ENCODE data around the gene NTM. TPM values are rescaled to one million over a fixed set of nuclear protein-coding genes. Genes with fewer than 3 reads are reported as not detected.

Gene NTM
- total RNA-seq, 6 donors from 2014 or later, result 4.1 to 151 (median 115) TPM

DNA sequence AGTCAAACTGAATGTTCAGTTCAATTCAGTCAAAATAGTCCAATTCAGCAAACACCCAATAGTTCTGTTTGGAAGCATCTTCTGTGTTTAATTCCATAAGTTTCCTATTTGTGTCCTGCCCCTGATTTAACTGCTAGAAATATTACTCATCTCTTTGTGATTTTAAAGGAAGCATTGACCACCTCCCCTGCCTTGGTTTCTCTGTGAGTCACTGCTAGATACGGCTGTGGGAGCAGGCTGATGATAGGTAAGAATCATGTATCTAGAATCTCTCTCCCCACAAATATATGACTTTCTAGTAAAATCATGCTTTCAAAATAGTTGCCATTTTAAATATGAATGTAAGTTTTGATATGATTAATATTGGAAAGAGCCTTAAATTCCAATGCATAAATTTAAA lies 888.5 kb downstream of the NTM start:
- Histone ChIP-seq H3K4me3 (no peak overlapping the region), H3K9me3 (no peaks in the 10 kb centered on the region), H3K4me1 (no peaks in the 10 kb centered on the region), H3K27me3 (no peaks in the 10 kb centered on the region), H3K27ac (no peak overlapping the region), H3K36me3 (no peaks in the 10 kb centered on the region)
- TF ChIP-seq EP300 (IDR thresholded peaks at IDR 0.05), result no peak
- no peak for TF ChIP-seq POLR2A (IDR thresholded peaks at IDR 0.05)
- TF ChIP-seq, protein P1, sequence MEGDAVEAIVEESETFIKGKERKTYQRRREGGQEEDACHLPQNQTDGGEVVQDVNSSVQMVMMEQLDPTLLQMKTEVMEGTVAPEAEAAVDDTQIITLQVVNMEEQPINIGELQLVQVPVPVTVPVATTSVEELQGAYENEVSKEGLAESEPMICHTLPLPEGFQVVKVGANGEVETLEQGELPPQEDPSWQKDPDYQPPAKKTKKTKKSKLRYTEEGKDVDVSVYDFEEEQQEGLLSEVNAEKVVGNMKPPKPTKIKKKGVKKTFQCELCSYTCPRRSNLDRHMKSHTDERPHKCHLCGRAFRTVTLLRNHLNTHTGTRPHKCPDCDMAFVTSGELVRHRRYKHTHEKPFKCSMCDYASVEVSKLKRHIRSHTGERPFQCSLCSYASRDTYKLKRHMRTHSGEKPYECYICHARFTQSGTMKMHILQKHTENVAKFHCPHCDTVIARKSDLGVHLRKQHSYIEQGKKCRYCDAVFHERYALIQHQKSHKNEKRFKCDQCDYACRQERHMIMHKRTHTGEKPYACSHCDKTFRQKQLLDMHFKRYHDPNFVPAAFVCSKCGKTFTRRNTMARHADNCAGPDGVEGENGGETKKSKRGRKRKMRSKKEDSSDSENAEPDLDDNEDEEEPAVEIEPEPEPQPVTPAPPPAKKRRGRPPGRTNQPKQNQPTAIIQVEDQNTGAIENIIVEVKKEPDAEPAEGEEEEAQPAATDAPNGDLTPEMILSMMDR (IDR thresholded peaks at IDR 0.05), result no peak
- TF ChIP-seq POLR2AphosphoS5 (IDR thresholded peaks at IDR 0.05), result no peak
- ATAC-seq (ENCODE audit: low FRiP score in 2 of 2) (no peak), DNase-seq (no peak)
- 71 to 97% methylated on average over 1 of the region's 1 CpG for WGBS, 2 donors

DNA sequence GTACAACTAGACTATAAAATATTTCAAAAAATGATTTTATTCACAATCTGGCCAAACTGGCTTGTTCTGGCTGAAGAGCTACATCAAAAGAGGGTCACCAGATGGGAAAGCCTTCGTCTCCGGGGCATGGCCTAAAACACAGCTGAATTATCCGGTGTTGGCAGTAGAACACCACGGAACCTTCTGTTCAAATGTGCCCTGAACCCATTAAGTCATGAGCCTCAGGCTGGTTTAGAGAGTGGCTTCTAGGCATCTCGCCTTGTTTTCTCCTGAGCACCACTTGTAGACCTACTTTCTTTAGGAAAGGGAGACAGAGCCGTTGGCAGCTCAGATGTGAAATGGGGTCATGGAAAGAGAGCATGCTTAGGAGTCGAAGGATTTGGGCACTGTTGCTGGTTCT lies 890.2 kb downstream of the NTM start:
- DNase-seq (no peak), ATAC-seq (ENCODE audit: low FRiP score in 2 of 2) (no peak)
- Histone ChIP-seq H3K4me3 (no peak overlapping the region), H3K9me3 (no peaks in the 10 kb centered on the region), H3K27me3 (no peaks in the 10 kb centered on the region), H3K36me3 (no peaks in the 10 kb centered on the region), H3K27ac (no peak overlapping the region), H3K4me1 (no peaks in the 10 kb centered on the region)
- TF ChIP-seq, protein P1 (IDR thresholded peaks at IDR 0.05), result no peak
- TF ChIP-seq POLR2A (IDR thresholded peaks at IDR 0.05) (no peak), POLR2AphosphoS5 (IDR thresholded peaks at IDR 0.05) (no peak), EP300 (IDR thresholded peaks at IDR 0.05) (no peak)
- 82 to 87% methylated on average over 7 of the region's 7 CpGs for WGBS, 2 donors

DNA sequence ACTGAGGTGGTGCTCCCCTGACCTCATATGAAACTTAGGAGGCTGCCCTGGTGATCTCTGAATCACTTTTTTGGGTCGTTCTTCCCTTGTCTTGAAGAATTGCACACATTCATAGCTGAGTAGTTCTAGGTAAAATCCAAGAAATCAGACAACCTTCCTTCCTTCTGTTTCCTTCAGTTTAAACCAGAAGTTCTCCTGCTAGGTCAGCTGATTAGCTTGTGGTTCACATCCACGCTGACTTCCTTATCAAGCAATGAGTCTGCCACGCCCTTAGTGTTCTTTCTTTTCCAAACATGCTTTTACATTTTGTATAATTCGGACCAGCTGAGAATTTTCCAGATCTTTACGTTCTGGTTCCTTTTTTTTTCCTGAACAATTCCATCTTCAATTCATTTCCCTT lies 892.8 kb downstream of the NTM start:
- Histone ChIP-seq H3K27ac (no peak overlapping the region), H3K27me3 (no peaks in the 10 kb centered on the region), H3K36me3 (no peaks in the 10 kb centered on the region), H3K4me3 (no peak overlapping the region), H3K4me1 (no peaks in the 10 kb centered on the region), H3K9me3 (no peaks in the 10 kb centered on the region)
- 48 to 59% methylated on average over 5 of the region's 5 CpGs for WGBS, 2 donors
- TF ChIP-seq, protein P1 (IDR thresholded peaks at IDR 0.05), result no peak
- TF ChIP-seq POLR2AphosphoS5 (IDR thresholded peaks at IDR 0.05) (no peak), POLR2A (IDR thresholded peaks at IDR 0.05) (no peak), EP300 (IDR thresholded peaks at IDR 0.05) (no peak)
- DNase-seq (no peak), ATAC-seq (ENCODE audit: low FRiP score in 2 of 2) (no peak)

DNA sequence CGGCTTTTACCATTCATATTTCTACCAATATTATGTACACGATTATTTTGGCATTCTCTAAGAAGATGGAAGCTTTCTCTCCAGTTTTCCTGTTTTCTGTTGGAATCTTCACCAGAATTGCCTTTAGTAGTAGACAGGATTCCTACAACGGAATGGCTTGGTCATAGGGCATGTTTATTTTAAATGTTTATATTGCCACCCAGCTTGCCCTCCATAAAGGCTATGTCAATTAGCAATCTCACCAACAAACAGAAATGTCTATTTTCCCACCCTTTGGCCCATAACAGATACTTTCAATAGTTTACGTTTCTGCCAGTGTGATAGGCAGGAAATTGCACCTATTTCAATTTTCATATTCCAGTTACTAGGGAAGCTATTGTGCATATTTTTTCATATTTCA lies 893.5 kb downstream of the NTM start:
- Histone ChIP-seq H3K27ac (no peak overlapping the region), H3K36me3 (no peaks in the 10 kb centered on the region), H3K4me1 (no peaks in the 10 kb centered on the region), H3K9me3 (no peaks in the 10 kb centered on the region), H3K4me3 (no peak overlapping the region), H3K27me3 (no peaks in the 10 kb centered on the region)
- DNase-seq (no peak), ATAC-seq (ENCODE audit: low FRiP score in 2 of 2) (no peak)
- 77 to 81% methylated on average over 4 of the region's 4 CpGs for WGBS, 2 donors
- TF ChIP-seq POLR2AphosphoS5 (IDR thresholded peaks at IDR 0.05), result no peak

DNA sequence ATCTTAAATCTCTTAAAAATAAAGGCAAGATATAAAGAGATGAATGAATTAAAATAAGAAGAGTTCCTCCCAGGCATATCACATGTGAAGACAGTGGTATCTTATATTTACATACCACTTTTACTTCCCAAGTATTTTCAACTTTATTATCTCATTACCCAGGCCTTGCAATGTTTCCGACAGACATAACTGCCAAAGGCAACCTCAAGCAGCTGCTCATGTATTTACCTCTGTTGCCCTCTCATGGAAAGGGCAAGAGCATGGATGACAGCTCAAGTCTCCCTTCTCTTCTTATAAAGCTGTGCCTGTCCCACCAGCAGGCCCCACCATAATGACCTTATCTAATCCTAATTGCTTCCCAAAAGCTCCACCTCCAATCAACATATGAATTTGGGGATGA lies 894.2 kb downstream of the NTM start:
- TF ChIP-seq EP300 (IDR thresholded peaks at IDR 0.05) (no peak), POLR2A (IDR thresholded peaks at IDR 0.05) (no peak), POLR2AphosphoS5 (IDR thresholded peaks at IDR 0.05) (no peak)
- TF ChIP-seq, protein P1 (IDR thresholded peaks at IDR 0.05), result no peak
- no peak overlapping the region for H3K27ac ChIP-seq
- no peak for ATAC-seq (ENCODE audit: low FRiP score in 2 of 2)
- H3K36me3 ChIP-seq, result no peaks in the 10 kb centered on the region
- H3K9me3 ChIP-seq, result no peaks in the 10 kb centered on the region
- DNase-seq, result no peak
- WGBS, 2 donors, result 81 to 87% methylated on average over 1 of the region's 1 CpG
- H3K27me3 ChIP-seq, result no peaks in the 10 kb centered on the region
- H3K4me1 ChIP-seq, result no peaks in the 10 kb centered on the region
- no peak overlapping the region for H3K4me3 ChIP-seq
